ENCODE results near the gene POLR2M.

GRCh38 chr15:57747206-57747896 is 40.8 kb downstream of the POLR2M start:
- TF ChIP-seq POLR2AphosphoS5 (IDR thresholded peaks at IDR 0.05; ENCODE audit: low read depth, low read length) (no peak), POLR2A (IDR thresholded peaks at IDR 0.05; ENCODE audit: low read depth, low read length) (no peak), TAF1 (IDR thresholded peaks at IDR 0.05; ENCODE audit: low read depth, low read length) (no peak), SPI1 (IDR thresholded peaks at IDR 0.05; ENCODE audit: low read depth, low read length) (peak; percentile 74)

Measured in GM12891 (cell line).